SH-SY5Y (cell line): ENCODE data around the gene TANC1.
A peak's percentile ranks its signal among the peaks of the same experiment; 100 is the strongest.

Source experiments
- GATA2 ChIP-seq: IDR thresholded peaks from 2 replicates; pipeline ENCODE4 v1.6.1; 2011; ENCODE audit warnings: mild to moderate bottlenecking, low read depth, low read length
- GATA3 ChIP-seq: IDR thresholded peaks from 2 replicates; pipeline ENCODE4 v1.6.1; 2011; ENCODE audit warnings: low read depth, mild to moderate bottlenecking, low read length, moderate library complexity

TANC1 gene

GRCh38 chr2:159169187-159169586, 200.7 kb downstream of the TANC1 start:
- TF ChIP-seq GATA2 = no peak
- TF ChIP-seq GATA3 = no peak

GRCh38 chr2:159172403-159172802, 204.0 kb downstream of the TANC1 start:
- TF ChIP-seq GATA2 (no peak), GATA3 (no peak)

- TF ChIP-seq GATA2 (no peak), GATA3 (no peak)
Measured at GRCh38 chr2:159174759-159175158, 206.3 kb downstream of the TANC1 start.

GRCh38 chr2:159175182-159175581, 206.7 kb downstream of the TANC1 start:
- TF ChIP-seq GATA3 (no peak), GATA2 (no peak)

GRCh38 chr2:159175927-159176326, 207.5 kb downstream of the TANC1 start:
- TF ChIP-seq GATA3 (no peak), GATA2 (no peak)

- TF ChIP-seq GATA2 = no peak
- no peak for TF ChIP-seq GATA3
Measured at GRCh38 chr2:159176555-159176954, 208.1 kb downstream of the TANC1 start.

GRCh38 chr2:159177357-159177756, 208.9 kb downstream of the TANC1 start:
- TF ChIP-seq GATA2 (no peak), GATA3 (no peak)

GRCh38 chr2:159177957-159178356, 209.5 kb downstream of the TANC1 start:
- TF ChIP-seq GATA2 (no peak), GATA3 (no peak)

GRCh38 chr2:159179096-159179495, 210.7 kb downstream of the TANC1 start:
- TF ChIP-seq GATA3 = no peak
- no peak for TF ChIP-seq GATA2

- no peak for TF ChIP-seq GATA2
- no peak for TF ChIP-seq GATA3
Measured at GRCh38 chr2:159179696-159180095, 211.3 kb downstream of the TANC1 start.

GRCh38 chr2:159183346-159183745, 214.9 kb downstream of the TANC1 start:
- TF ChIP-seq GATA2 = no peak

- no peak for TF ChIP-seq GATA3
- TF ChIP-seq GATA2 = no peak
Measured at GRCh38 chr2:159185401-159186130, 217.1 kb downstream of the TANC1 start.

- TF ChIP-seq GATA2 = no peak
Measured at GRCh38 chr2:159186462-159186861, 218.0 kb downstream of the TANC1 start.

- peak; percentile 88 for TF ChIP-seq GATA2
- peak; percentile 90 for TF ChIP-seq GATA3
Measured at GRCh38 chr2:159187106-159187505, 218.7 kb downstream of the TANC1 start.

GRCh38 chr2:159188449-159188848, 220.0 kb downstream of the TANC1 start:
- no peak for TF ChIP-seq GATA3
- TF ChIP-seq GATA2 = no peak

- TF ChIP-seq GATA2 = no peak
- TF ChIP-seq GATA3 = no peak
Measured at GRCh38 chr2:159192371-159192918, 224.0 kb downstream of the TANC1 start.

GRCh38 chr2:159193791-159194190, 225.4 kb downstream of the TANC1 start:
- TF ChIP-seq GATA2 (no peak), GATA3 (no peak)
